MCF 10A (cell line): ENCODE measurements around the gene CFAP97D2. TPM values are rescaled to one million over a fixed set of nuclear protein-coding genes. Genes with fewer than 3 reads are reported as not detected.

Source experiments
- BruUV-seq: library from RNA; stranded (reverse); fragments of 400-500 nt; replicated peaks from 2 replicates; lab custom pipeline; 2021; lab: Mats Ljungman, UMichigan
- CTCF ChIA-PET: fragments of 300-600 bp; sonication (Branson Sonifier 250); formaldehyde crosslinking; extraction: SDS; loops from one replicate; lab custom pipeline; 2021; ENCODE audit warnings: antibody characterized with exemption, inconsistent platforms; lab: Yijun Ruan, JAX
- POLR2A ChIA-PET: fragments of 300-600, 350-650 bp; sonication (Branson Sonifier 250); formaldehyde crosslinking; extraction: SDS; loops from one replicate; lab custom pipeline; 2020; ENCODE audit warnings: antibody characterized with exemption, inconsistent platforms; lab: Yijun Ruan, JAX
- DNase-seq: peaks from one replicate; pipeline ENCODE4 v3.0.0-alpha.2; 2018; ENCODE audit not compliant: unreplicated experiment
- H3K27ac Mint-ChIP-seq: one replicate; pipeline ENCODE4 v1.8.0; 2022; ENCODE audit warnings: mild to moderate bottlenecking, low read depth, mixed read lengths; ENCODE audit not compliant: unreplicated experiment
- H3K27me3 Mint-ChIP-seq: one replicate; pipeline ENCODE4 v1.8.0; 2022; ENCODE audit warnings: mixed read lengths; ENCODE audit not compliant: insufficient read depth, unreplicated experiment
- H3K36me3 Mint-ChIP-seq: one replicate; pipeline ENCODE4 v1.8.0; 2022; ENCODE audit warnings: mild to moderate bottlenecking, moderate library complexity, mixed read lengths; ENCODE audit not compliant: insufficient read depth, unreplicated experiment
- H3K4me1 Mint-ChIP-seq: one replicate; pipeline ENCODE4 v1.8.0; 2022; ENCODE audit warnings: mixed read lengths; ENCODE audit not compliant: insufficient read depth, unreplicated experiment
- H3K4me3 Mint-ChIP-seq: one replicate; pipeline ENCODE4 v1.8.0; 2022; ENCODE audit warnings: mild to moderate bottlenecking, moderate library complexity, mixed read lengths; ENCODE audit not compliant: unreplicated experiment
- H3K9me3 Mint-ChIP-seq: one replicate; pipeline ENCODE4 v1.8.0; 2022; ENCODE audit warnings: mixed read lengths; ENCODE audit not compliant: unreplicated experiment
- CTCF ChIP-seq: fragments of 200-600 bp; IDR thresholded peaks from one replicate; pipeline ENCODE4 v1.8.0; 2022; ENCODE audit warnings: antibody characterized with exemption, mild to moderate bottlenecking; ENCODE audit not compliant: unreplicated experiment
- intact Hi-C: fragments of 100-400 bp; cut with micrococcal nuclease; formaldehyde crosslinking; loops from 2 replicates; pipeline ENCODE4 v1.14.1; 2022
- total RNA-seq: library from RNA; stranded (reverse); gene quantifications from 2 replicates; pipeline ENCODE4 v1.2.3, GENCODE V29; 2022

The CFAP97D2 gene
- total RNA-seq, 1 experiment from 2014 or later = not detected

DNA sequence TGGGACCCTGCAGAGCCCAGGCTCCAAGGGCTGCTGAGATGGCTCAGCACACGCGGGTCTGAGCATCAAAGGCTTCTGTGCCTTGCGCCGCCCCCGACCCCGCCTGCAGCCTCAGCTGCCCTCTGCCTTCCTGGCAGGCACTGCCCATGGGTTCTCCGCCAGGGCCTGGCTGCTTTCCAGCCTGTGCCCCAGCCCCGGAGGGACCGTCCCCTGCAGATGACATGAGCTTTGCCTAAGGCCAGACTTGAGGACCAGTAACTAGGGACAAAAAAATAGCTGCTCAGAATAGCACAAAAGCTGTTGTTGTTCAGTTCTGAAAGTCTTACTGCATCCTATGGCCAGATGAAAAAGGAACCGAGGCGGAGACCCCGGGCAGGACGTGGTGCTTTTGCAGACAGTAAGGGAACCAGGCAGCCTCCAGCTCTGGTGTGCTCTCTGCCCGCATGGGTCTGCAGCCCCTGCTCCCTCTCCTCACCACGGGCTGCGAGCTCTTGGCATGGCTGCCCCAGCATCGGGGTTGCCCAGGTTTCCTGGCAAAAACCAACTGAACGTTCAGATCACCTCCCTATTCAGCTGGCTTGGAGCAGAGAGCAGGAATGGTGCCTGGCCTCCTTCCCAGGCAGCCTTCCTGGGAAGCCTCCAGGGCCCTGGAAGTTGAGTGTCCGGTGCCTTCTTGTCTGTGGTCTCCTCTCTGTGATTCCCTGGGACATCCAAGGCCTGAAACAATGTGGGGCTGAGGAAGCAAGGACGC, 12.5 kb upstream of the CFAP97D2 start:
- Mint-ChIP-seq H3K4me1 (no peaks in the 10 kb centered on the region), H3K36me3 (no peaks in the 10 kb centered on the region), H3K27ac (no peak overlapping the region), H3K27me3 (peaks cover 19% of the 10 kb centered on the region), H3K9me3 (no peaks in the 10 kb centered on the region), H3K4me3 (no peak overlapping the region)
- TF ChIP-seq CTCF = no peak
- ChIA-PET POLR2A (no interaction called here), CTCF (interaction anchor here (0.7 kb wide), 1 partner anchor 20 kb away, joined by 3 read pairs; no protein-coding TSS in a partner anchor)
- intact Hi-C loops = no loop called here
- BruUV-seq = no TSS peak
- DNase-seq = no peak

DNA sequence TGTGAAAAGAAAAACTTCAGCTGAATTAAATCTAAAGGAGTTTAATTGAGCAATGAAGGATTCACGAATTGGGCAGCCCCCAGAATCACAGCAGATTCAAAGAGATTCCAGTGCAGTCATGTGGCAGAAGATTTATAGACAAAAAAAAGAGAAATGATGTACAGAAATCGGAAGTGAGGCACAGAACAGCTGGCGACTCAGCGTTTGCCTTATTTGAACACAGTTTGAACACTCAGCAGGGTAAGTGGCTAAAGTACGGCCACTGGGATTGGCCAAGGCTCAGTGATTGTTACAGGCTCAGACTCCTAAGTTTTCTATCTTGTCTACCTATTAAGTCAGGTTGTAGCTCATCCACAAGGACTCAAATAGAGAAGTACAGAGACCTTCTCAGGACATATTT, 11.6 kb upstream of the CFAP97D2 start:
- H3K36me3 Mint-ChIP-seq = no peaks in the 10 kb centered on the region
- H3K27ac Mint-ChIP-seq = no peak overlapping the region
- DNase-seq = no peak
- no peaks in the 10 kb centered on the region for H3K4me1 Mint-ChIP-seq
- ChIA-PET CTCF (interaction anchor here (0.7 kb wide), 1 partner anchor 19 kb away, joined by 3 read pairs; no protein-coding TSS in a partner anchor), POLR2A (no interaction called here)
- no TSS peak for BruUV-seq
- no peak overlapping the region for H3K4me3 Mint-ChIP-seq
- no peak for TF ChIP-seq CTCF
- no peaks in the 10 kb centered on the region for H3K9me3 Mint-ChIP-seq
- H3K27me3 Mint-ChIP-seq = peaks cover 17% of the 10 kb centered on the region
- intact Hi-C loops = no loop called here

- Mint-ChIP-seq H3K36me3 (no peaks in the 10 kb centered on the region), H3K4me3 (no peak overlapping the region), H3K4me1 (no peaks in the 10 kb centered on the region), H3K9me3 (no peaks in the 10 kb centered on the region), H3K27me3 (peaks cover 17% of the 10 kb centered on the region), H3K27ac (no peak overlapping the region)
- ChIA-PET CTCF (no interaction called here), POLR2A (no interaction called here)
- intact Hi-C loops = no loop called here
- BruUV-seq = no TSS peak
- no peak for DNase-seq
- TF ChIP-seq CTCF = no peak
Measured at GRCh38 chr13:114167885-114168284, 11.2 kb upstream of the CFAP97D2 start.

- Mint-ChIP-seq H3K4me3 (no peak overlapping the region), H3K4me1 (no peaks in the 10 kb centered on the region), H3K9me3 (no peaks in the 10 kb centered on the region), H3K27me3 (peaks cover 2% of the 10 kb centered on the region), H3K27ac (no peak overlapping the region), H3K36me3 (no peaks in the 10 kb centered on the region)
- POLR2A ChIA-PET = no interaction called here
- DNase-seq = no peak
- BruUV-seq = no TSS peak
- TF ChIP-seq CTCF = no peak
- CTCF ChIA-PET = no interaction called here
- intact Hi-C loops = no loop called here
Measured at GRCh38 chr13:114173272-114173671, 5.8 kb upstream of the CFAP97D2 start.
